Right renal pelvis (tissue), 4 donors: ENCODE measurements around the gene DCAF6. TPM values are rescaled to one million over a fixed set of nuclear protein-coding genes. Genes with fewer than 3 reads are reported as not detected.
"Not testable (repeated sequence)": the region's sequence is repeated elsewhere in the genome, so short reads cannot be mapped to it uniquely, and the experiment has no call there.

Experiments
- DNase-seq, 4 donors: peaks; one replicate each; pipeline ENCODE4 v3.0.0-alpha.2; 2013; ENCODE audit warnings: low read depth in 4 of 4, low spot score in 3 of 4, missing footprints in 1 of 4
- polyA plus RNA-seq, 4 donors: library from polyadenylated mRNA; unstranded; fragments of 120-200 nt; gene quantifications; one replicate each; pipeline ENCODE4 v1.2.1, GENCODE V29; 2013; ENCODE audit not compliant: insufficient read length in 4 of 4

The DCAF6 gene
- polyA plus RNA-seq, 4 donors, result 78.6 to 82.7 (median 80.4) TPM

DNA sequence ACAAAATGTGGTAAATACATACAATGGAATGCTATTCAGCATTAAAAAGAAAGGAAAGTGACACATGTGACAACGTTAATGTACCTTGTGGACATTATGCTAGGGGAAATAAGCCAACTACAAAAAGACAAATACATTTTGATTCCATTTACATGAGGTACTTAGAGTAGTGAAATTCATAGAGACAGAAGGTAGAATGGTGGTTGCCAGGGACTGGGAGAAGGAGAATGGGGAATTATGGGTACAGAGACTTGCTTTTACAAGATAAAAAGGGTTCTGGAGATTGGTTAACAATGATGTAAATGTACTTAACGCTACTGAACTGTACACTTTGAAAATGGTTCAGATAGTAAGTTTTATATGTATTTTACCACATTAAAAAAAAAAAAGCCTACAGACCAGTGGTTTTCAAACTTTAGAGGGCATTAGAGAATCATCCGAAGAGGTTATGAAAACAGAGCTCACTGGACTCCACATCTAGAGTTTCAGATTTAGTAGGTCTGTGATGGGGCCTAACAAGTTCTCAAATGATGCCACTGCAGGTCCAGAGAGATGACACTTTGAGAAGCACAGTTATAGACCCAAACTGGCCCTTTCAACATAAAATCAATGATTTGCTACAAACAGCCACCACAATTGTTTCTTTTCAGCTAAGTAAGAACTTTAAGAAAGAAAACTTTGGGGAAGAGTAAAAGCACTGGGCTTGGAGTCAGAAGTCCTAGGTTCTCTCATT is 13.0 kb upstream of the DCAF6 start:
- no peak for DNase-seq

DNA sequence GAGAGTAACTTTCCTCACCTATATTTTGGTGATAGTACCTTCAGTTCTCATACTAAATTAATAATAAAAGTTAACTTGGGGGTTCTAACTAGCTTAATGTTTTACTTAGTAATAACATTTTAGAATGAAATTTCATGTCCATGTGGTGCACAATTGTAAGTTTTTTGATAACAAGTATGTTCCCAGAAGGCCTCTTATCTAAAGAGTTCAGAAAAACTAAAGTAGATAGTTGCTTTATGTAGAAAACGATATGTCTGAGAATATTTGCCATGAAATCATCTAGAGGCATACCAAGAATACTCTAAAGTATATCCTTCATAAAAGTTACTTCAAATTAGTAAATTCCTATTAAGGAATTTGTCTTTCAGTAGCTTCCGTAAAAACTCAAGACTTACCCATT is 12.4 kb upstream of the DCAF6 start:
- no peak for DNase-seq

DNA sequence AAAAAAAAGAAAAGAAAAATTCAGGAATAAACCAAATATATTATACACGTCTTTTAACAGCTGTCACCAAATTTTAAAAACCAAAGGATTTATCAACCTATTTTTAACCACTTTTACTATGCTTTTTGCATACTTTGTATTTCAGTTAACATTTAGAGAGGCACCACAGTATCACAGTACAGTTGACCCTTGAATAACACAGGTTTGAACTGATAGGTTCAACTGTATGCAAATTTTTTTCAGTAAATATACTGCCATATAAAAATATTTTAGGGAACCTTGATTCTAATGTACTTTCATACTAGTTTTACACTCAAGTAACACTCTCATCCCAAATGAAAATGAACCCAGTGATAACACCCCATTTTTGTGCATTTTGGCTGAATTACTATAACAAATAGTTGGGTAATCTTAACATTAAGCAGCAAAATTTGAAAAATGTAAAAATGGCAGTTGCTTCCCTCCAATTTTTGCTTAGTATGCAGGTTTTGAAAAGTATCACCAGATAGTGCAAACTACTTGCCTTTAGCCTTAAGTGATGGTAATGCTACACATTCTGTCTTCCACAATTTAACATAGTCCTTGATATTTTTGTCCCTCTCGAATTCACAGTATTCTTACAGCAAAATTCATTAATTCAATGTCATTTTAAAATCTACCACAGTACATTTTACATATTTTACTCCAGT is 11.8 kb upstream of the DCAF6 start:
- DNase-seq, result no peak

DNA sequence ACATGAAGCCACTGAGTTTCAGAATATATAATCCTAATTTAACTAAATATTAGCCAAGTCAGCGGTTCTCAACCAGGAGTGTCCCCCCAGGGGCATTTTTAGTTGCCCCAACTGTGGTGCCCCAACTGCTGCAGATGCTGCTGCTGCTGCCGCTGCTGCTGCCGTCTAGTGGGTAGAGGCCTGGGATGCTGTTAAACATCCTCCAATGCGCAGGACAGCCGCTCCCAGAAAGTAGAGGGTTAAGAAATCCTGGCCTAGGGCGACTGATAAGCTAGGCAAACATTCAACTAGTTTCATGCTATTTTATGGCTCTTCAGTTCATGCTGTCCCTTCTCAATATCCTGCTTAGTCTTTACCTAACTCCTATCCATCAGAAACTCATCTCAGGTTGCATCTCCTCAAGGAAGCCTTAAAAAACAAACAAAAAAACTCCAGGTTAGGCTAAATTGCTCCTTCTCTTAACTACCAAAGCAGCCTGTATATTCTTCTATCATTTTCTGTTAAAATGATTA is 9.9 kb upstream of the DCAF6 start:
- DNase-seq, result no peak

DNA sequence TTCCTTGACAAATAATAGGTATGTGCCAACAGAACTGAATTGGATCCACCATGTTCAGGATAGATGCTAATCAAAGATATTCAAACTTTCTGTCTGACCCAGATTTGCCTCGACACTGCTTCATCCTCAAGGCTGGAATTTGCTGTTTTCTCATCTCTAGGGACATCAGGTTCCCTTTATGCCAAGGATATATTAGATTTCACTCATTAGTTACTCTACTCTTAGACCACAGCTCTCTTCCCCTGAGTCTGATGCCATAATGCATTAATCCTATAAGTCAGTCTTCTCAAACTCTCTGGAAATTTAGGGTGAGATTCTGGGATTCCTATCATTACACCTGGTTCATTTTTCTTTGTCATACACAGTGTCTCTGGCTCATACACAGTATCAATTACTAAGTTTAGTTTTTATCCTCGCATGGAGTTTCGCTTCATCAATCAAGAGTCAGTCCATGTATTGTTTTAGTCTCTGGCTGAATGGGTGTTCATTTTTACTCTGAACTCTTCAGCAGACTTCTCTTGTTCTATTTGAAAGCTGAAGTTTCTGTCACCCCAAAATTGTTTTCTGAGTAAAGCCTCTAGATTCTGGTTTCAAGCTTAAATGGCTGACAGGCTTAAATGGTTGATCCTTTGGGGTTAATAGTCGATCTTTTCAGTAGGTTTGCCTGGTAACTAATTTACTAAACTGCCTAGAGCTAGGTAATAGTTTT is 9.3 kb upstream of the DCAF6 start:
- DNase-seq, result no peak

DNA sequence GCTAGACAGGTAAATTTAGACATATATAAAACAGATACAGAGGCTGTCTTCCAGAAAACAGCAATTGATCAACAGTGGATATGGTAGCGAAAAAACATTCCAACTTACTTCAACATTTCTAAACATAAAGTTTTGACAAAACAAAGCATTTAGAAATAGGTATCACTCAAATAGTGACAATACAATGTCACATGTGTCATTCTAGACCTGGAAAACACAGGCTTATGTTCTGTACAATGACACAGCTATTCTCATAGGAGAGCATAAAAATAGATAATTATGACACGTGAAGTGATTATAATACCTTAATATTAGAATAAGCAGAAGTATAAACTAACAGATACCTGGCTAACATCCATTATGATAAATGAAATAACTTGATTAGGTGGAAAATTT is 8.0 kb upstream of the DCAF6 start:
- DNase-seq, result no peak

DNA sequence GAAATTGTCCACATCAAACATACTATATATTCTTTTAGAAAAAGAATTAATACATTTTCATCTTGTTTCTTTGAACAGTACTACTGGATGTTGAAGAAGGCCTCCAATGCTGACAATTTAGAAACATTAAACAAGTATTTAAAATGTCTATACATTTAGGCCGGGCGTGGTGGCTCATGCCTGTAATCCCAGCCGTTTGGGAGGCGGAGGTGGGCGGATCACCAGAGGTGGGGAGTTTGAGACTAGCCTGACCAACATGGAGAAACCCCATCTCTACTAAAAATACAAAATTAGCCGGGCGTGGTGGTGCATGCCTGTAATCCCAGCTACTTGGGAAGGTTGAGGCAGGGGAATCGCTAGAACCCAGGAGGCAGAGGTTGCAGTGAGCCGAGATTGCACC is 7.6 kb upstream of the DCAF6 start:
- DNase-seq, result not testable (repeated sequence)

DNA sequence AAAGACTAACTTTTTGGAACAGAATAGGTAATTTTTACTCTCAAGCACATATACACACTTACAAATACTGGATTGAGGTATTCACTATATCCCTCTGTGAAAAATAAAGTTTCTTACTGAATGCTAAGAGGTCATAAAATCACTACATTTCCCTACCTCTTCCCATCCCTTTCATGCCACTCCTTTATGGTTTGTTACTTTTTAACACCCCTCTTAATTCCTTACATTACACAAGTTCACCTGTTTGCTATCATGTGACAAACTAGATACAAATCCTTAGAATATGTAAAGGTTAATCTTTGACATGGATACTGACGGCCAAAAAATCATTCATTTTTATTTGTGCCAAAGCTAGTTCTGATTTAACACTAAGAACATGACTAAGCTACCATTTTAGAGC is 6.8 kb upstream of the DCAF6 start:
- DNase-seq, result no peak

DNA sequence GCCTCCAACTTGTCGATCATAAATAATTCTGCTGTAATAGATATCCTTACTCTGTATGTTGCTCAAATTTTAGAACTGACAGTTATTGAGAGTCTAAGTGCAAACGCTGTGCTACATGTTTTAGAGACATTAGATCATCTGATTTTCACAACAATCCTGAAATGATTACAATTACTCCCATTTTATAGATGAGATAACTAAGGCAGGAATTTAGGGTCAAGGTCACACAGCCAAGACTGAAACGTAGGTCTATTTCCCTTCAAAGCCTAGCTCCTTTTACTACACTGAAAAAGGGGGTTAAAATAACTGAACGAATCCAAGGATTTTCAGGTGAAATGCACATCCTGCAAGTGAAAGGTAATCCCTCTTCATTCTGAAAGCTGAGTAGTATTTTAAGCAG is 2.7 kb upstream of the DCAF6 start:
- no peak for DNase-seq

DNA sequence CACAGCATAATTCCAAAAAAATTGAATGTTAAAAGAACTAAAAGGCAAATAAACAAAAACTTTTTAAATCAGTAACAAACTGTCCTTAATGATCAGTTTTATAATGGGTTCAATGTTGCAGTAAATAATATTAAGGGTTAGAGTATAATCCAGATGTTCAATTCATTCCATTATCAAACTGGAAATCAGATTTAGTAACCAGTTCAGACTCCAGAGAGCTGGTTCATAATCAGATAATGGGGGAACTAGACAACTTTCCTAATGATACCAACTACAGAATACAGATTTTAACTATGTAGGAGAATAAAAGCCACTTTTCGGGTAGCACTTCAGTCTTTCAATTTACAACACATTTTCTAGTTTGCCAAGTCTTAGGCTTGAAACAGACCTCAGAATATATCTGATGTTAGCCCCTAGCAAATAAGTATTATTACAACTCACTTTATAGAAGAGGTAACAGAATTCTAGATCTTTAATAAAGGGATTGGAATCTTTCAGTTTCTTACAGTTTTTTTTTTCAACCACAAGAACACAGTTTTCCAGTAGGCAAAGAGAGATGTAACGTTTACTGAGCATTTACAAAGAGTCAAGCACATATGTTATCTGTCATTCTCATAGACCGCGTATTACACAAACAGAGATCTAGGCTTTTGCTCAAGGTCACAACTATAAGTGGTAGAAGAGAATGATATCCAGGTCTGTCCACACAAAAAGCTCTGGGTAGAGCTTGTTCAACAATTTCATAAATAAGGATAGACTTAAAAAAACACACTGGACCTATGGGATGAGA is 1.9 kb upstream of the DCAF6 start:
- DNase-seq, result no peak

DNA sequence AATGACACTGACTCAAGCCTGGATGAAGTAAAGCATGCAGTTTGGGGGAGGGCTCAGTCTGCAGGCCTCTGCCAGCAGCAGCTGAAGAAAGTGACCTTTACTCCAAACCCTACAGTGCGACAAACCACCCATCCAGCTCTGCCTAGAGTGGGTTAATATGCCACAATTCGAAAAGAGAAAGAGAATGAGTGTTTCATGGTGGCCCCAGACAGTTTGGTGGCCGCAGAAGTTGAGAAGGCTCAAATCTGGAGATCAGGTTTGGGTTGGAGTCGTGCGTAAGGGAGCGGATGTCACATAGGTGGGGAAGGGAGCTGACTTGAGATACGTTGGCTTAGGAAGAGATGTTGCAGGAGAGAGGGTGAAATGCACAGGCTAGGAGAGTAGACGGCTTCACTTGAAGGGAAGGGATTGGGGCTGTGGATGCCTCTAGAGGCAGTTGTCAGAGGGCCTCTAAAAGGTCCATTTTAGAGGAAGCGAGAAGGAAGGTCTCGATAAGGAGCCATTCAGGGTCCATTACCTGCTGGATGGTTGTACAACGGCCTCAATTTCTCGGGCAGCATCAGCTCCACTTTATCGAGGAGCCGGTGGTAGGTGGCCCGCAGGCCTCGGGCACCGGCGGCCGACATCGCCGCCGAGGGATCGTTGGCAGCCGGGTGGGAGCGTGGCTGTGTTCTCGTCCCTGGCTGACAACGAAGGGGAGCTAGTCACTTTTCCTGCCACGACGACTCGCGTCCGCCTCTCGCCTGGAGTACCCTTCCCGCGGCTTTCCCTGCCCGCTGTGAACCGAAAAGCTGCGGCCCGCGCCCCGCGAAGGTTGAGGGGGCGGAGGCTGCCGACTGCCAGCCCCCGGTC is 1.0 kb upstream of the DCAF6 start:
- peak in 1 of 4 donors; percentile 51 for DNase-seq

DNA sequence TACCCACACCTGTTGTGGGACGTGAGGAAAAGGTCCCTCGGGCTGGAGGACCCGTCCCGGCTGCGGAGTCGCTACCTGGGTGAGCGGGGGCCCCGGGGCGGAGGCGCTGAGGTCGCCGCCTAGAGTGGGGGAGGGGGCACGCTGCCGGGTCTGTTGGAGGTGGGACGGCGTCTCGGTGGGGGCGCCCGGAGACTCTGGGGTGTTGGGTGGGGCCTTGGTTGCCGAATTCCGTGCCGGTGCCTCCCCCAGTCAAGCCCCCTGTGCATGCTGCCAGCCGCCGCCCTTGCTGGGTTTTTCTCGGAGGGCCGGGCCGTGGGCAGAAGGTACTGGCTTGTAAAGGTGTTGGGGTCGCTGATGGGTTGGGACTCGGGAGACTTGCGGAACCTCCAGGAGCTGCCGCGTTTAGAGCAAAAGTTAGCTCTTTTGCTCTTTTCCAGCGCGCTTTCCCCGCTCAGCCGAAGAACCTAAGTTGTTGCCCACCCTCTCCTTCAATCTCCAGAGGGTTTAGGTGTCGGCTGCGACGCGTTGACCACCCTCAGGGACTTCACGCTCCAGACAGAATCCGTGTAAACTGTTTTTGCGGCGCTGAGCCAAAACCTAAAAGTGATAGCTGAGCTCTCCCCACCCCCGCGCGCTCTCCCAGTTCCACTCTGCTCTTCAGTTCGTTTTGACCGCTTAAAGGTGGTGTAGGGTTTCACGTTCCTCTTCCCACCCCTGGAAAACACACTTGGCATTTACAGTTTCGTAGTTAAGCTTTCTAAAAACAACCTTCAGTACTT is 636 bp downstream of the DCAF6 start, which contains the start of gene MPC2:
Gene MPC2, minus strand, starts transcription at position 143 of the 779 bp plus-strand sequence. CDS start 1,231 bp downstream, outside the sequence.
- DNase-seq, result peak in 2 of 4 donors; percentile 60 to 73

DNA sequence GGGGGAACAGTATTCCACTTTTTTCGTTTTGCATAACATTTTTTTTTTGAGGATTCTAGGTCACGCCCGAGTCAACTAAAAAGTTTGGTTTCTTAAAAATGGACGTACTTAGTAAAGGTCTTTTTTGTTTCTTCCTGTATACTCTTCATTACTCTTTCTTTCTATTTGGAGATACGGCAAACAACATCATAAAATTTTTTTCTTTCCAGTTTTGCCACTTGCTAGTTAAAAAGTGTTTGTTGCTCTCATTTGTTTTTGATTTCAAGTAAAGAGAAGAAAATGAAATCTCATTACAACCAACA is 1.2 kb downstream of the DCAF6 start:
- no peak for DNase-seq

DNA sequence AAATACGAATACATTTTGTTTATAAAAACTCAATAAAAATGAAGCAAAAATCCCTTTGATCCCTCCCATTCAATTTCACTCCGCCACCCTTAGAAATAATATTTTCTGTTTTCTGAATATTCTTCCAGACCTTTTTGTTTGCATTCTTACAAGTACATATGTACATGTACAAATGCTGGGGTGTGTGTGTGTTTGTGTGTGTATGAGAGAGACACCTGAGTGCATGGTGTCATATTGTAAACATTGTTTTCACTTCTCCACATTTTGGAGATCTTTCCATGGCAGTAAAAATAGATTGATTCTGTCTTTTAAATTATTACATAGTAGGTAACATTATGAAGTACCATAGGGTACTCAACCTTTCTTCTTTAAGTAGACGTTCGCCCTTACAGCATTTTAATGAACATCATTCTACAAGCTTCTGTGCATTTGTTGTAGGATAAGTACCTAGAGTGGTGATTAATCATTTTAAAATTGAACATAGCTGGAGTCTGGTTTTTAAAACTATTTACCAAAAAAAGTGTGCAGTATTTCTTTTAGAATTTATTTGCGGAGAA is 1.7 kb downstream of the DCAF6 start:
- DNase-seq, result no peak

DNA sequence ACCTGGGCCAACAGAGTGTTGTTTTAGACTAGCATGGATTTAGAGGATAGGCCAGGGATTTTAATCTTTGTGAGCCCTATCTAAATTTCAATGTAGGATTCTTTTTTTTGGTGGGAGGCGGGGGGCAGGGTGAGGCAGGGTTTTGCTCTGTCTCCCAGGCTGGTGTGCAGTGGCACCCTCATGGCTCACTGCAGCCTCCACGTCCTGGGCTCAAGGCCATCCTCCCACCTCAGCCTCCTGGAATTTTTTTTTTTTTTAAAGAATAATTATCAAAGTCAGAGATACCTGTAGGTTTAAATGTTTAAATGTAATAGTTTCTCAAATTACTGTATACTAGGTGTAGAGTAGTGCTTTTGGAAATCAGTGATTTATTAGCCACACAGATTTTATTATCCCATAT is 3.8 kb downstream of the DCAF6 start:
- no peak for DNase-seq

DNA sequence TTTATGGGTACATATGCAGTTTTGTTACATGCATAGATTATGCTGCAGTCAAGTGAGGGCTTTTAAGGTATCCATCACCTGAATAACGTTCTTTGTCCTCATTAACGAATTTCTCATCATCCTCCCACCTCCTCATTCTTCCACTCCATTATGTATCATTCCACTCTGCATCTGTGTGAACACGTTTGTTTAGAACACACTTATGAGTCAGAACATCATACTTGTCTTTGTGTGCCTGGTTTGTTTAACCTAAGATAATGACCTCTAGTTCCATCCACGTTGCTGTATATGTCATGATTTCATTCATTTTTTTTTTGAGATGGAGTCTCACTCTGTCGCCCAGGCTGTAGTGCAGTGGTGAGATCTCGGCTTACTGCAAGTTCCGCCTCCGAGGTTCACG is 7.1 kb downstream of the DCAF6 start:
- DNase-seq, result no peak

DNA sequence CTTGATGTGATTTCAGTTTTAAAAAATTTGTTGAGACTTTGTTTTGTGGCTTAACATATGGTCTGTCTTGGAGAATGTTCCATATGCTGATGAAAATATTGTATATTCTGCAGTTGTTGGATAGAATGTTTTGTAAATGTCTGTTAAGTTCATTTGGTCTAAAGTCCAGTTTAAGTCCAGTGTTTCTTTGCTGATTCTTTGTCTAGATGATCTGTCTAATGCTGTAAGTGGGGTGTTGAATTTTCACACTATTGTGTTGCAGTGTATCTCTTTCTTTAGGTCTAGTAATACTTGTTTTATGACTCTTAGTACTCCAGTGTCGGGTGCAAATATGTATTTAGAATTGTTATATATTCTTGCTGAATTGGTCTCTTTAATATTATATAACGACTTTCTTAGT is 11.2 kb downstream of the DCAF6 start:
- DNase-seq, result no peak

DNA sequence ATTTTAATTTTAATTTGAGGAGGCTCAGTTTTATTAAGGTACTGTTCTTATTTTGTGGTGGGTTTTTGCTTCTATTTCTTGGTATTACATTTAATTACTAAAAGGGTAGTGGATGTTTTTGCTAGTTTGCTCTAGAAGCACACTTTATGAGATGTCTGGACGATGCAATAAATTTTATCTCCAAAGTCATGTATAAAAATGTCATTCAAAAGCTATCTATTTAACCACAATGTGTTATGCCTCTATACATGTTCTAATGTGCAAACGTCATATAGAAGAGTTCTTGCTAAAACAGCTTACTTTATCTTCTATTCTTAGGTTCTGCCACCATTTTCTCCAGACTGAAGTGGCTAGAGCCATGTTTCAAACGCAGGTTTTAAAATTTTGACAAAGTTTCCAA is 13.3 kb downstream of the DCAF6 start:
- no peak for DNase-seq

DNA sequence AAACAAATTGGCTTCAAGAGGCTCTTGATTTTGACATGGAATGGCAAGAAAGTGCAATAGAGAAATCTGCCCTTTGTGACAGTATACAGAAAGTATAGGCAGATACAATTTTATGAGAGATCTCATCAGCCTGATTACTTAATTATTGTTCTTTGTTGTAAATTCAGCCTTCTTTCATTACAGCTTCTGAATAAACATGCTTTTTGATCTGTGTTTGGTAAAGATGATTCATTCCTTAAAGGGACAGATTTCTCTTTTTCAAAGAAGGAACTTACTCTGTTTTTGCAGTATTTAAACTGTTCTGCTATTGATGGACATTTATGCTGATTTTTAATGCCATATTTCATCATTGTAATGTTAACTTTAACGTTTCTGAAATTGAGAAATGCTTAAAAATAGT is 14.1 kb downstream of the DCAF6 start:
- DNase-seq, result no peak
